Ishikawa (cell line): Measurements from ENCODE around the gene ZDHHC5.

Experiments
- EGR1 ChIP-seq: IDR thresholded peaks from 2 replicates; pipeline ENCODE4 v1.6.1; 2012
- EP300 ChIP-seq: IDR thresholded peaks from 2 replicates; pipeline ENCODE4 v1.6.1; 2012; ENCODE audit warnings: borderline replicate concordance

- TF ChIP-seq EP300: no peak
- TF ChIP-seq EGR1: no peak
These were observed 37.7 kb upstream of the ZDHHC5 start for GRCh38 chr11:57630171-57630570.
